A549 treated with DMSO at 1 μM for 4 hours (cell line): Measurements from ENCODE around the gene NKAIN1. TPM values are rescaled to one million over a fixed set of nuclear protein-coding genes. Genes with fewer than 3 reads are reported as not detected.

Source experiments
- total RNA-seq: library from RNA; stranded (reverse); fragments of 200-300 nt; extraction: Qiagen RNA extraction; gene quantifications from 5 replicates; pipeline ENCODE4 v1.2.3, GENCODE V29; 2022; ENCODE audit warnings: low read depth

Gene NKAIN1
- 0.82 to 1.5 TPM (median 1.3 TPM) in 5 replicates for total RNA-seq

GRCh38 chr1:31239653-31240241 lies at the start of gene NKAIN1:
TSS of gene NKAIN1 (minus strand) at chr1:31239887. CDS start at chr1:31239547, 340 bp downstream.

Other genes starting within 250 kb of the NKAIN1 start
- gene PUM1, start 174.2 kb downstream of the NKAIN1 start, total RNA-seq: 27.5 to 39.2 TPM (median 38.2 TPM) in 5 replicates
- gene SNRNP40, start 56.9 kb upstream of the NKAIN1 start, total RNA-seq: 47.6 to 51.9 TPM (median 50.1 TPM) in 5 replicates
- gene ZCCHC17, start 57.1 kb upstream of the NKAIN1 start, total RNA-seq: 23.5 to 26.6 TPM (median 24.0 TPM) in 5 replicates
- not detected in 5 replicates for gene FABP3, start 133.2 kb upstream of the NKAIN1 start, total RNA-seq
- gene SERINC2, start 173.3 kb upstream of the NKAIN1 start, total RNA-seq: 19.5 to 30.6 TPM (median 23.9 TPM) in 5 replicates